UCSD-AML1 (cell line): ENCODE results near the gene LEKR1.
"Not testable (repeated sequence)": the region's sequence is repeated elsewhere in the genome, so short reads cannot be mapped to it uniquely, and the experiment has no call there.

Experiments
- DNase-seq: peaks from one replicate; lab custom pipeline; 2025; ENCODE audit not compliant: unreplicated experiment; lab: John Stamatoyannopoulos, UW

The LEKR1 gene

GRCh38 chr3:156898296-156898880 is 72.2 kb downstream of the LEKR1 start:
- no peak for DNase-seq

- no peak for DNase-seq
Observed at GRCh38 chr3:156899951-156900350, 73.8 kb downstream of the LEKR1 start.

GRCh38 chr3:156902916-156903315 is 76.8 kb downstream of the LEKR1 start:
- DNase-seq, result no peak

GRCh38 chr3:156906275-156906674 is 80.1 kb downstream of the LEKR1 start:
- no peak for DNase-seq

- no peak for DNase-seq
Observed at GRCh38 chr3:156908398-156908797, 82.2 kb downstream of the LEKR1 start.

- no peak for DNase-seq
Observed at GRCh38 chr3:156910022-156910421, 83.9 kb downstream of the LEKR1 start.

- DNase-seq, result not testable (repeated sequence)
Observed at GRCh38 chr3:156910831-156911230, 84.7 kb downstream of the LEKR1 start.

- DNase-seq, result not testable (repeated sequence)
Observed at GRCh38 chr3:156914300-156914699, 88.1 kb downstream of the LEKR1 start.

- DNase-seq, result no peak
Observed at GRCh38 chr3:156915372-156915771, 89.2 kb downstream of the LEKR1 start.

GRCh38 chr3:156918746-156919145 is 92.6 kb downstream of the LEKR1 start:
- DNase-seq, result no peak

- DNase-seq, result no peak
Observed at GRCh38 chr3:156919818-156920217, 93.7 kb downstream of the LEKR1 start.

- no peak for DNase-seq
Observed at GRCh38 chr3:156920399-156920798, 94.2 kb downstream of the LEKR1 start.

- no peak for DNase-seq
Observed at GRCh38 chr3:156923349-156923748, 97.2 kb downstream of the LEKR1 start.

- DNase-seq, result no peak
Observed at GRCh38 chr3:156938724-156939123, 112.6 kb downstream of the LEKR1 start.

GRCh38 chr3:156939315-156939714 is 113.2 kb downstream of the LEKR1 start:
- DNase-seq, result no peak

- no peak for DNase-seq
Observed at GRCh38 chr3:156941311-156941710, 115.2 kb downstream of the LEKR1 start.

- DNase-seq, result no peak
Observed at GRCh38 chr3:156948402-156949210, 122.5 kb downstream of the LEKR1 start.

GRCh38 chr3:156952011-156952410 is 125.9 kb downstream of the LEKR1 start:
- DNase-seq, result no peak

GRCh38 chr3:156957715-156958114 is 131.6 kb downstream of the LEKR1 start:
- no peak for DNase-seq

GRCh38 chr3:156963096-156963495 is 136.9 kb downstream of the LEKR1 start:
- DNase-seq, result no peak

- no peak for DNase-seq
Observed at GRCh38 chr3:156964577-156964976, 138.4 kb downstream of the LEKR1 start.

GRCh38 chr3:156966349-156966748 is 140.2 kb downstream of the LEKR1 start:
- not testable (repeated sequence) for DNase-seq

- DNase-seq, result no peak
Observed at GRCh38 chr3:156973954-156974353, 147.8 kb downstream of the LEKR1 start.
